ENCODE data around the gene NTMT2. TPM values are rescaled to one million over a fixed set of nuclear protein-coding genes. Genes with fewer than 3 reads are reported as not detected.

The NTMT2 gene
- polyA plus RNA-seq, 1 donor (not counting 4 experiments of a cell fraction or from before 2014, with no cell fraction given), result not detected

DNA sequence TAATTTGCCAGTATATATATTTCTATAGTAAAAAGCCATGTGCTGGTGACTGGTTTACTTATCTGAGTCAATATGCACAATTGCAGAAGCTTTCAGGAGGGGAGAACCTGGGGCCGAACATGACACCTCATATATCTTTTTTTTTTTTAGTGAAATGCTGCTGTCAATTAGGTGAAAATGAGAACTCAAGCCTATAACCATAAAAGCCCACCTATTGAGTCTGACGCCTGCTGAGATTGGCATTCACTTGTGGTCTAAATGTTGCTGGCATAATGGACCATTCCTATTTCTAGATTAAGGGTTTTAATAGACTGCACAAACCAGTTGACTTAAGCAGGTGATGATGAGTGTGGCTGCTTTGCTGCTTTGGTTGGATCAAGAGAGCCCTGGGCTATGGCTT, 10.8 kb downstream of the NTMT2 start:
- Histone ChIP-seq H3K4me3 (ENCODE audit: control insufficient read depth in 2 of 3, extremely low read depth in 1 of 3, insufficient read depth in 2 of 3, low read depth in 1 of 3, low read length in 3 of 3) (no peak overlapping the region), H3K27ac (ENCODE audit: control insufficient read depth, insufficient read depth, low read length) (no peak overlapping the region), H2AFZ (ENCODE audit: control insufficient read depth, low read length) (no peak overlapping the region), H3K4me2 (ENCODE audit: control insufficient read depth, extremely low read depth, insufficient read depth, low read depth, low read length) (no peak overlapping the region), H3K36me3 (ENCODE audit: control insufficient read depth in 2 of 2, extremely low read depth in 1 of 2, insufficient read depth in 2 of 2, low read length in 2 of 2) (no peaks in the 10 kb centered on the region), H4K20me1 (ENCODE audit: control insufficient read depth, extremely low read depth, insufficient read depth, low read length) (no peaks in the 10 kb centered on the region), H3K9me1 (ENCODE audit: control insufficient read depth, extremely low read depth, insufficient read depth, low read length) (no peaks in the 10 kb centered on the region), H3K9ac (ENCODE audit: control insufficient read depth, extremely low read depth, insufficient read depth, low read length) (no peak overlapping the region), H3K4me1 (ENCODE audit: control insufficient read depth, extremely low read depth, insufficient read depth, low read length) (no peaks in the 10 kb centered on the region), H3K79me2 (ENCODE audit: control insufficient read depth, insufficient read depth, low read length) (no peaks in the 10 kb centered on the region), H3K27me3 (ENCODE audit: control insufficient read depth, extremely low read depth, insufficient read depth, low read length) (no peaks in the 10 kb centered on the region), H3K9me3 (ENCODE audit: control insufficient read depth, low read depth, low read length) (no peaks in the 10 kb centered on the region)
- DNase-seq (ENCODE audit: low read depth, low spot score) (no peak), FAIRE-seq (no peak)
- dilution Hi-C loops (cut with MboI; ENCODE audit: extremely low pct_ligation_motif_present, low sequenced_read_pairs), result no loop called here
- no peak for TF ChIP-seq EZH2 (IDR thresholded peaks at IDR 0.05; ENCODE audit: low read length)
- TF ChIP-seq, protein P1, sequence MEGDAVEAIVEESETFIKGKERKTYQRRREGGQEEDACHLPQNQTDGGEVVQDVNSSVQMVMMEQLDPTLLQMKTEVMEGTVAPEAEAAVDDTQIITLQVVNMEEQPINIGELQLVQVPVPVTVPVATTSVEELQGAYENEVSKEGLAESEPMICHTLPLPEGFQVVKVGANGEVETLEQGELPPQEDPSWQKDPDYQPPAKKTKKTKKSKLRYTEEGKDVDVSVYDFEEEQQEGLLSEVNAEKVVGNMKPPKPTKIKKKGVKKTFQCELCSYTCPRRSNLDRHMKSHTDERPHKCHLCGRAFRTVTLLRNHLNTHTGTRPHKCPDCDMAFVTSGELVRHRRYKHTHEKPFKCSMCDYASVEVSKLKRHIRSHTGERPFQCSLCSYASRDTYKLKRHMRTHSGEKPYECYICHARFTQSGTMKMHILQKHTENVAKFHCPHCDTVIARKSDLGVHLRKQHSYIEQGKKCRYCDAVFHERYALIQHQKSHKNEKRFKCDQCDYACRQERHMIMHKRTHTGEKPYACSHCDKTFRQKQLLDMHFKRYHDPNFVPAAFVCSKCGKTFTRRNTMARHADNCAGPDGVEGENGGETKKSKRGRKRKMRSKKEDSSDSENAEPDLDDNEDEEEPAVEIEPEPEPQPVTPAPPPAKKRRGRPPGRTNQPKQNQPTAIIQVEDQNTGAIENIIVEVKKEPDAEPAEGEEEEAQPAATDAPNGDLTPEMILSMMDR (optimal IDR thresholded peaks at IDR 0.05 in 1 of 3, IDR thresholded peaks at IDR 0.05 in 1 of 3, conservative IDR thresholded peaks at IDR 0.05 in 1 of 3; ENCODE audit: extremely low read depth in 1 of 3, insufficient read depth in 2 of 3, low read length in 3 of 3), result no peak

DNA sequence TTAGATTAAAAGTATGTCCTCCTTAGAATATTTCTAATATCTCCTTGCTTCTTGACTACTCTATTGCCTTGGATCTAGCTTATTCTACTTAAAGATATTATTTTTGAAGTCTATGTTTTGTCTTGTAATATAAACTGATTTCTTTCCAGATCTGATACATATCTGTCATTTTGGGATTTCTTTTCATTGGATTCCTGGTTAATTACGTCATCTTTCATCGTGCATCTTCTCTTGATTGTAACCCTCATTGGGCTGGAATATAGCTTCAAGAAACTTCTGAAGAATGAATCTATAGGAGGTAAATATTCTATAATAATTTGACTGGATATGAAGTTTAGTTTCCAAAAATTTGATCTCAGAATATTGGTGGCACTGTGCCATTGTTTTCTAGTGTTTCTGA, 12.1 kb downstream of the NTMT2 start:
- H3K4me2 ChIP-seq (ENCODE audit: control insufficient read depth, extremely low read depth, insufficient read depth, low read depth, low read length), result no peak overlapping the region
- no peaks in the 10 kb centered on the region for H3K9me1 ChIP-seq (ENCODE audit: control insufficient read depth, extremely low read depth, insufficient read depth, low read length)
- no peaks in the 10 kb centered on the region for H4K20me1 ChIP-seq (ENCODE audit: control insufficient read depth, extremely low read depth, insufficient read depth, low read length)
- DNase-seq (ENCODE audit: low read depth, low spot score), result no peak
- no peaks in the 10 kb centered on the region for H3K79me2 ChIP-seq (ENCODE audit: control insufficient read depth, insufficient read depth, low read length)
- H3K9ac ChIP-seq (ENCODE audit: control insufficient read depth, extremely low read depth, insufficient read depth, low read length), result no peak overlapping the region
- no peak for FAIRE-seq
- no peaks in the 10 kb centered on the region for H3K27me3 ChIP-seq (ENCODE audit: control insufficient read depth, extremely low read depth, insufficient read depth, low read length)
- H3K27ac ChIP-seq (ENCODE audit: control insufficient read depth, insufficient read depth, low read length), result no peak overlapping the region
- TF ChIP-seq, protein P1 (optimal IDR thresholded peaks at IDR 0.05 in 1 of 3, IDR thresholded peaks at IDR 0.05 in 1 of 3, conservative IDR thresholded peaks at IDR 0.05 in 1 of 3; ENCODE audit: extremely low read depth in 1 of 3, insufficient read depth in 2 of 3, low read length in 3 of 3), result no peak
- no peak for TF ChIP-seq EZH2 (IDR thresholded peaks at IDR 0.05; ENCODE audit: low read length)
- H3K4me3 ChIP-seq (ENCODE audit: control insufficient read depth in 2 of 3, extremely low read depth in 1 of 3, insufficient read depth in 2 of 3, low read depth in 1 of 3, low read length in 3 of 3), result no peak overlapping the region
- no peaks in the 10 kb centered on the region for H3K4me1 ChIP-seq (ENCODE audit: control insufficient read depth, extremely low read depth, insufficient read depth, low read length)
- no peaks in the 10 kb centered on the region for H3K9me3 ChIP-seq (ENCODE audit: control insufficient read depth, low read depth, low read length)
- H3K36me3 ChIP-seq (ENCODE audit: control insufficient read depth in 2 of 2, extremely low read depth in 1 of 2, insufficient read depth in 2 of 2, low read length in 2 of 2), result no peaks in the 10 kb centered on the region
- H2AFZ ChIP-seq (ENCODE audit: control insufficient read depth, low read length), result no peak overlapping the region
- dilution Hi-C loops (cut with MboI; ENCODE audit: extremely low pct_ligation_motif_present, low sequenced_read_pairs), result no loop called here
